IMR-90 (cell line): Measurements from ENCODE around the gene SLC12A8. TPM values are rescaled to one million over a fixed set of nuclear protein-coding genes. Genes with fewer than 3 reads are reported as not detected.

ENCODE experiments used
- ATAC-seq: fragments of 200-7000 bp; cut with Tn5 transposase; 2 replicates; pipeline ENCODE4 v1.9.1; 2020; ENCODE audit warnings: low read depth, mild to moderate bottlenecking, moderate library complexity
- BruUV-seq: library from RNA; stranded (reverse); fragments of 400-500 nt; replicated peaks from 2 replicates; lab custom pipeline; 2021; lab: Mats Ljungman, UMichigan
- CTCF ChIA-PET: fragments of 300-600 bp; formaldehyde crosslinking; extraction: SDS; loops from one replicate; lab custom pipeline; 2021; ENCODE audit warnings: antibody characterized with exemption; lab: Yijun Ruan, JAX
- POLR2A ChIA-PET: fragments of 300-600 bp; sonication (Branson Sonifier 250); formaldehyde crosslinking; loops from one replicate; lab custom pipeline; 2022; ENCODE audit warnings: antibody characterized with exemption; ENCODE audit not compliant: unreplicated experiment; lab: Charles Lee
- DNase-seq: peaks from one replicate; pipeline ENCODE4 v3.0.0; 2013
- H2AFZ ChIP-seq: replicated peaks from 2 replicates; pipeline ENCODE3; 2013; ENCODE audit warnings: low read length, mild to moderate bottlenecking; ENCODE audit not compliant: poor library complexity
- H2AK5ac ChIP-seq: 2 replicates; pipeline ENCODE4 v1.6.1; 2013; ENCODE audit warnings: low read depth, low read length, inconsistent platforms
- H2AK9ac ChIP-seq: replicated peaks from 2 replicates; pipeline ENCODE3; 2013; ENCODE audit warnings: mild to moderate bottlenecking, low read depth, low read length, moderate library complexity; ENCODE audit not compliant: poor library complexity
- H2BK120ac ChIP-seq: 2 replicates; pipeline ENCODE4 v1.6.1; 2013; ENCODE audit warnings: low read depth, low read length, inconsistent platforms
- H2BK15ac ChIP-seq: 3 replicates; pipeline ENCODE4 v1.6.1; 2013; ENCODE audit warnings: low read depth, low read length, inconsistent platforms
- H2BK20ac ChIP-seq: 2 replicates; pipeline ENCODE4 v1.6.1; 2013; ENCODE audit warnings: low read depth, mild to moderate bottlenecking, inconsistent platforms, low read length, moderate library complexity
- H2BK5ac ChIP-seq: 2 replicates; pipeline ENCODE4 v1.6.1; 2013; ENCODE audit warnings: mild to moderate bottlenecking, low read depth, low read length, inconsistent platforms; ENCODE audit not compliant: poor library complexity, severe bottlenecking
- H3K14ac ChIP-seq: replicated peaks from 2 replicates; pipeline ENCODE4 v1.6.1; 2013; ENCODE audit warnings: low read depth, low read length, inconsistent platforms
- H3K18ac ChIP-seq: 2 replicates; pipeline ENCODE4 v1.6.1; 2013; ENCODE audit warnings: low read depth, low read length, control low read depth
- H3K23ac ChIP-seq: 2 replicates; pipeline ENCODE4 v1.6.1; 2013; ENCODE audit warnings: low read depth, low read length, inconsistent platforms
- H3K27ac ChIP-seq: 2 replicates; pipeline ENCODE4 v1.5.1; 2013; ENCODE audit warnings: mild to moderate bottlenecking, control low read depth, low read length; ENCODE audit not compliant: insufficient read depth
- H3K27me3 ChIP-seq: 2 replicates; pipeline ENCODE4 v1.6.1; 2013; ENCODE audit warnings: low read length; ENCODE audit not compliant: control insufficient read depth, insufficient read depth
- H3K36me3 ChIP-seq: 2 replicates; pipeline ENCODE4 v1.6.1; 2013; ENCODE audit warnings: low read length, mixed read lengths; ENCODE audit not compliant: control insufficient read depth, insufficient read depth
- H3K4ac ChIP-seq: 2 replicates; pipeline ENCODE4 v1.6.1; 2013; ENCODE audit warnings: low read depth, low read length, inconsistent platforms
- H3K4me1 ChIP-seq: 2 replicates; pipeline ENCODE4 v1.6.1; 2013; ENCODE audit warnings: low read length, mixed read lengths; ENCODE audit not compliant: control insufficient read depth, insufficient read depth
- H3K4me2 ChIP-seq: 2 replicates; pipeline ENCODE4 v1.6.1; 2013; ENCODE audit warnings: low read depth, mild to moderate bottlenecking, control low read depth, low read length, moderate library complexity
- H3K4me3 ChIP-seq: 2 replicates; pipeline ENCODE4 v1.5.1; 2013; ENCODE audit warnings: low read depth, mild to moderate bottlenecking, control low read depth, low read length, moderate library complexity; ENCODE audit not compliant: insufficient read depth
- H3K56ac ChIP-seq: 2 replicates; pipeline ENCODE4 v1.6.1; 2013; ENCODE audit warnings: low read length, inconsistent platforms; ENCODE audit not compliant: insufficient read depth; ENCODE audit errors: extremely low read depth
- H3K79me1 ChIP-seq, 2 experiments: 2 replicates each; pipeline ENCODE4 v1.6.1; 2013; ENCODE audit warnings: low read length in 2 of 2, inconsistent platforms in 1 of 2, low read depth in 1 of 2
- H3K9ac ChIP-seq: 2 replicates; pipeline ENCODE4 v1.6.1; 2013; ENCODE audit warnings: low read depth, low read length, control low read depth
- H3K9me1 ChIP-seq: 2 replicates; pipeline ENCODE4 v1.6.1; 2013; ENCODE audit warnings: low read length, inconsistent platforms; ENCODE audit not compliant: insufficient read depth
- H3K9me3 ChIP-seq: 2 replicates; pipeline ENCODE4 v1.6.1; 2013; ENCODE audit warnings: low read length; ENCODE audit not compliant: control insufficient read depth, insufficient read depth
- H4K20me1 ChIP-seq: 2 replicates; pipeline ENCODE4 v1.6.1; 2013; ENCODE audit warnings: low read length, inconsistent platforms; ENCODE audit not compliant: insufficient read depth
- H4K5ac ChIP-seq: 2 replicates; pipeline ENCODE4 v1.6.1; 2013; ENCODE audit warnings: mild to moderate bottlenecking, low read depth, low read length, control low read depth
- H4K8ac ChIP-seq, 2 experiments: 2 replicates each; pipeline ENCODE4 v1.6.1; 2013; ENCODE audit warnings: low read depth in 2 of 2, low read length in 2 of 2, control low read depth in 1 of 2, inconsistent platforms in 1 of 2
- H4K91ac ChIP-seq: 2 replicates; pipeline ENCODE4 v1.6.1; 2013; ENCODE audit warnings: low read depth, low read length, inconsistent platforms; ENCODE audit not compliant: insufficient read depth
- RAD21 ChIP-seq: IDR thresholded peaks from 2 replicates; pipeline ENCODE4 v1.6.1; 2012; ENCODE audit warnings: low read length, improper control_type of control experiment
- RFX5 ChIP-seq: IDR thresholded peaks from 2 replicates; pipeline ENCODE4 v1.8.0; 2012; ENCODE audit warnings: low read depth, mild to moderate bottlenecking, low read length, moderate library complexity
- WGBS, 2 experiments: methylation state at CpG; one replicate each; pipeline versions ENCODE4 v1.1.5 to v1.1.7; 2013; ENCODE audit warnings: missing lambda C conversion rate in 2 of 2; ENCODE audit not compliant: insufficient read length in 1 of 2; ENCODE audit errors: extremely low coverage in 2 of 2; 5-methylcytosine and 5-hydroxymethylcytosine counted together
- dilution Hi-C: fragments of 300-500 bp; cut with HindIII; formaldehyde crosslinking; loops from one replicate; pipeline ENCODE4 v1.14.3; 2018; ENCODE audit warnings: low sequenced_read_pairs; ENCODE audit not compliant: unreplicated experiment
- in situ Hi-C: fragments of 300-500 bp; cut with MboI; formaldehyde crosslinking; loops from 3 replicates; pipeline ENCODE4 v1.14.3; 2019; ENCODE audit warnings: low sequenced_read_pairs, inconsistent platforms, mixed read lengths
- intact Hi-C: fragments of 100-400 bp; cut with micrococcal nuclease; formaldehyde crosslinking; loops from 2 replicates; pipeline ENCODE4 v1.10.0; 2022
- polyA plus RNA-seq, 3 experiments: library from polyadenylated mRNA; depleted of rRNA; stranded (reverse); fragments of >200 nt; gene quantifications; 2 replicates each; pipeline ENCODE4 v1.2.3, GENCODE V29; 2012; ENCODE audit warnings: low replicate concordance in 1 of 3
- total RNA-seq: library from RNA; depleted of rRNA; stranded (reverse); fragments of >200 nt; gene quantifications from 2 replicates; pipeline ENCODE4 v1.2.3, GENCODE V29; 2012

SLC12A8 gene
- total and polyA plus RNA-seq, 2 of the 4 experiments (the other 2 are of a cell fraction): 2.2 to 4.3 TPM

DNA sequence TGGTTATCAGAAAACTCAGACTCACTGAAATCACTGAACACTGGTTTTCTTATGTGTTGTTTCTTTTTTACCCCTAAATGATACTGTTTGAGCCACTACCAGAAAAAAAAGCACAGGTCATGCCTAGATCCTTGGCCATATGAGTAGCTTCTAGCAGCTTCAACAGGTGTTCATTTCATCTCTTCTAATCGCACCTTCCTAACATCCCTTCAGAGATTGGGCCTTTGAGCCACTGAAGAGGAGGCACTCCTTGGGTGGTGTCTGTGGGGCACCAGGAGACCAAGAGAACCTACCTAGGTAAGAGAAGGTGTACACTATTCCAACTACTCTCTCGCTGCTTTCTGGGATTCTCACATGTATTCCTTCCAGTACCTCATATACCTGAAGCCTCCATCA lies 159.2 kb downstream of the SLC12A8 start:
- Histone ChIP-seq H4K20me1 (peaks cover 57% of the 10 kb centered on the region), H2AFZ (no peak overlapping the region), H4K91ac (peak overlapping the region; percentile 77), H2BK5ac (peak overlapping the region; percentile 95), H2BK120ac (peak overlapping the region; percentile 62), H3K27me3 (no peaks in the 10 kb centered on the region), H2BK20ac (peak overlapping the region; percentile 74), H3K14ac (peak overlapping the region; percentile 71), H3K4ac (peak overlapping the region; percentile 53), H3K4me3 (peak overlapping the region; percentile 96), H3K27ac (peak overlapping the region; percentile 94; the same call in 1 of the 2 replicates), H3K4me1 (peaks cover 27% of the 10 kb centered on the region), H3K23ac (peak overlapping the region; percentile 44), H2AK9ac (no peak overlapping the region), H3K9me3 (no peaks in the 10 kb centered on the region), H4K5ac (peak overlapping the region; percentile 11; the same call in 1 of the 2 replicates), H3K4me2 (peak overlapping the region; percentile 95), H3K36me3 (peaks cover 22% of the 10 kb centered on the region), H3K9ac (peak overlapping the region; percentile 94), H2BK15ac (peak overlapping the region; percentile 78; the same call in 2 of the 3 replicates), H2AK5ac (peak overlapping the region; percentile 62), H3K56ac (peak overlapping the region; percentile 41; the same call in 1 of the 2 replicates), H3K9me1 (peaks cover 38% of the 10 kb centered on the region), H3K18ac (peak overlapping the region; percentile 72), H3K79me1 (peaks cover 29 to 63% of the 10 kb centered on the region in 2 experiments), H4K8ac (peak overlapping the region; percentile 37 to 59; a peak in 3 of 4 replicates)
- dilution Hi-C loops: no loop called here
- no peak for DNase-seq
- TF ChIP-seq RAD21 (no peak), RFX5 (no peak)
- in situ Hi-C loops: no loop called here
- CTCF ChIA-PET: interaction anchor here (0.9 kb wide), 1 partner anchor 142 kb away, joined by 4 read pairs; no protein-coding TSS in a partner anchor
- intact Hi-C loops: loop anchor here (5.0 kb wide), 3 partner anchors 74 to 534 kb away; no protein-coding TSS in a partner anchor
- POLR2A ChIA-PET: interaction anchor here (1.1 kb wide), 1 partner anchor 57 kb away, joined by 3 read pairs; no protein-coding TSS in a partner anchor
- ATAC-seq: no peak
- BruUV-seq: no TSS peak
- WGBS, 2 experiments: 100% methylated on average over 1 of the region's 2 CpGs; no CpG with 5 or more reads in 1 of the 2 experiments
